H1 (cell line): ENCODE measurements around the gene PDP2. TPM values are rescaled to one million over a fixed set of nuclear protein-coding genes. Genes with fewer than 3 reads are reported as not detected.

ENCODE experiments used
- CTCF ChIA-PET: fragments of 300-600 bp; sonication (Branson Sonifier 250); formaldehyde crosslinking; loops from one replicate; lab custom pipeline; 2021; ENCODE audit not compliant: partially characterized antibody; lab: Charles Lee
- POLR2A ChIA-PET: fragments of 300-600 bp; sonication (Branson Sonifier 250); formaldehyde crosslinking; loops from one replicate; lab custom pipeline; 2021; ENCODE audit warnings: inconsistent platforms; ENCODE audit not compliant: partially characterized antibody; lab: Charles Lee
- DNase-seq, 2 experiments: peaks; one replicate each; pipeline versions ENCODE4 v3.0.0 to v3.0.0-alpha.2; 2010 to 2022; ENCODE audit warnings: low spot score in 2 of 2, low read depth in 1 of 2, mixed read lengths in 1 of 2
- FAIRE-seq: peaks from 2 replicates; lab custom pipeline; 2011; peaks lifted over from hg19 to GRCh38; lab: Jason Lieb, UNC
- H2AFZ ChIP-seq: 2 replicates; pipeline ENCODE4 v1.8.1; 2012; ENCODE audit warnings: low read length, inconsistent platforms
- H2AK5ac ChIP-seq: 2 replicates; pipeline ENCODE4 v1.6.1; 2013; ENCODE audit warnings: low read depth, low read length
- H2BK120ac ChIP-seq: replicated peaks from 2 replicates; pipeline ENCODE3; 2013; ENCODE audit warnings: low read depth, low read length, inconsistent platforms
- H2BK12ac ChIP-seq: 2 replicates; pipeline ENCODE4 v1.6.1; 2013; ENCODE audit warnings: low read depth, low read length
- H2BK15ac ChIP-seq: 2 replicates; pipeline ENCODE4 v1.6.1; 2013; ENCODE audit warnings: low read length
- H2BK20ac ChIP-seq: 2 replicates; pipeline ENCODE4 v1.6.1; 2013; ENCODE audit warnings: low read length
- H2BK5ac ChIP-seq: 2 replicates; pipeline ENCODE4 v1.6.1; 2013; ENCODE audit warnings: low read depth, low read length
- H3K14ac ChIP-seq: 2 replicates; pipeline ENCODE4 v1.6.1; 2013; ENCODE audit warnings: inconsistent platforms; ENCODE audit not compliant: insufficient read length
- H3K18ac ChIP-seq: 2 replicates; pipeline ENCODE4 v1.6.1; 2013; ENCODE audit warnings: low read length; ENCODE audit errors: extremely low read depth
- H3K23ac ChIP-seq: 2 replicates; pipeline ENCODE4 v1.6.1; 2013; ENCODE audit warnings: inconsistent platforms; ENCODE audit not compliant: insufficient read length
- H3K23me2 ChIP-seq: 2 replicates; pipeline ENCODE4 v1.6.1; 2013; ENCODE audit warnings: low read depth, low read length
- H3K27ac ChIP-seq: 2 replicates; pipeline ENCODE4 v1.6.1; 2011; ENCODE audit warnings: low read depth, low read length, inconsistent platforms
- H3K27me3 ChIP-seq, 4 experiments: replicated peaks in 1 of 4; 1 replicate in 1 of 4; 2 replicates in 3 of 4; pipeline versions ENCODE4 v1.6.1 to v1.8.1; 2011 to 2013; ENCODE audit warnings: low read length in 3 of 4, mild to moderate bottlenecking in 3 of 4, inconsistent platforms in 2 of 4, mixed read lengths in 2 of 4, moderate library complexity in 1 of 4; ENCODE audit not compliant: control insufficient read depth in 3 of 4, insufficient read depth in 3 of 4; ENCODE audit errors: extremely low read depth in 1 of 4
- H3K36me3 ChIP-seq, 4 experiments: 2 replicates each; pipeline versions ENCODE4 v1.6.1 to v1.8.1; 2011 to 2013; ENCODE audit warnings: mild to moderate bottlenecking in 4 of 4, low read length in 3 of 4, moderate library complexity in 2 of 4, control low read depth in 1 of 4, inconsistent platforms in 1 of 4; ENCODE audit not compliant: insufficient read depth in 4 of 4, control insufficient read depth in 2 of 4
- H3K4ac ChIP-seq: replicated peaks from 2 replicates; pipeline ENCODE3; 2013; ENCODE audit warnings: low read length, low read depth, mixed read lengths, inconsistent platforms; ENCODE audit not compliant: insufficient read length
- H3K4me1 ChIP-seq, 4 experiments: replicated peaks in 1 of 4; 1 replicate in 1 of 4; 2 replicates in 3 of 4; pipeline versions ENCODE4 v1.6.1 to v1.8.1; 2011 to 2013; ENCODE audit warnings: low read length in 3 of 4, inconsistent platforms in 2 of 4, mixed read lengths in 1 of 4; ENCODE audit not compliant: insufficient read depth in 4 of 4, control insufficient read depth in 3 of 4
- H3K4me2 ChIP-seq, 2 experiments: 2 replicates each; pipeline versions ENCODE4 v1.6.1 to v1.8.1; 2011 to 2013; ENCODE audit warnings: low read depth in 2 of 2, low read length in 2 of 2, control low read depth in 1 of 2, inconsistent platforms in 1 of 2, mild to moderate bottlenecking in 1 of 2; ENCODE audit not compliant: insufficient read depth in 1 of 2
- H3K4me3 ChIP-seq, 4 experiments: fragments of 200-600, 300-600 bp in 1 of 4; sonication (generic), shearing (Covaris generic), sonication (Bioruptor Twin) in 1 of 4; 2 replicates each; pipeline versions ENCODE4 v1.5.1 to v1.8.1; 2011 to 2016; ENCODE audit warnings: low read length in 4 of 4, low read depth in 3 of 4, control low read depth in 2 of 4, inconsistent platforms in 2 of 4, mild to moderate bottlenecking in 2 of 4, mixed read lengths in 1 of 4, moderate library complexity in 1 of 4; ENCODE audit not compliant: insufficient read depth in 2 of 4; ENCODE audit errors: extremely low read depth in 1 of 4
- H3K56ac ChIP-seq: replicated peaks from 2 replicates; pipeline ENCODE3; 2013; ENCODE audit warnings: low read depth, mild to moderate bottlenecking, mixed read lengths, low read length, inconsistent platforms; ENCODE audit not compliant: insufficient read length
- H3K79me1 ChIP-seq: 2 replicates; pipeline ENCODE4 v1.6.1; 2013; ENCODE audit warnings: low read depth, low read length, control low read depth
- H3K79me2 ChIP-seq, 2 experiments: 2 replicates each; pipeline versions ENCODE4 v1.6.1 to v1.8.1; 2012 to 2013; ENCODE audit warnings: low read length in 2 of 2, mild to moderate bottlenecking in 2 of 2, inconsistent platforms in 1 of 2; ENCODE audit not compliant: insufficient read depth in 2 of 2, control insufficient read depth in 1 of 2
- H3K9ac ChIP-seq, 4 experiments: replicated peaks in 1 of 4; 1 replicate in 1 of 4; 2 replicates in 3 of 4; pipeline versions ENCODE4 v1.6.1 to v1.8.1; 2011 to 2013; ENCODE audit warnings: low read depth in 3 of 4, low read length in 3 of 4, control low read depth in 2 of 4, mild to moderate bottlenecking in 2 of 4, moderate library complexity in 2 of 4, inconsistent platforms in 1 of 4; ENCODE audit errors: extremely low read depth in 1 of 4
- H3K9me3 ChIP-seq, 2 experiments: 2 replicates each; pipeline versions ENCODE4 v1.6.1 to v1.8.1; 2012 to 2013; ENCODE audit warnings: mild to moderate bottlenecking in 2 of 2, moderate library complexity in 2 of 2, control low read depth in 1 of 2, inconsistent platforms in 1 of 2, low read depth in 1 of 2, low read length in 1 of 2, mixed read lengths in 1 of 2; ENCODE audit not compliant: insufficient read depth in 2 of 2
- H4K20me1 ChIP-seq, 2 experiments: replicated peaks in 1 of 2; 2 replicates each; pipeline versions ENCODE3 to v1.8.1; 2011 to 2013; ENCODE audit warnings: inconsistent platforms in 2 of 2, low read length in 2 of 2, mild to moderate bottlenecking in 1 of 2; ENCODE audit not compliant: insufficient read depth in 2 of 2, control insufficient read depth in 1 of 2
- H4K5ac ChIP-seq: 2 replicates; pipeline ENCODE4 v1.6.1; 2013; ENCODE audit warnings: low read length, low read depth, mixed read lengths, inconsistent platforms; ENCODE audit not compliant: insufficient read length
- H4K8ac ChIP-seq: 2 replicates; pipeline ENCODE4 v1.8.0; 2013; ENCODE audit warnings: mild to moderate bottlenecking, moderate library complexity, low read length, inconsistent platforms; ENCODE audit not compliant: insufficient read depth; ENCODE audit errors: extremely low read depth
- H4K91ac ChIP-seq: replicated peaks from 2 replicates; pipeline ENCODE3; 2013; ENCODE audit warnings: low read length, mixed read lengths, inconsistent platforms; ENCODE audit not compliant: insufficient read length
- WGBS, 2 experiments: shearing (Covaris generic) in 1 of 2; methylation state at CpG; one replicate each; pipeline versions ENCODE4 v1.1.6 to v1.1.7; 2013 to 2015; ENCODE audit warnings: low lambda C conversion rate in 2 of 2, mixed read lengths in 2 of 2, inconsistent platforms in 1 of 2, low coverage in 1 of 2, missing lambda C conversion rate in 1 of 2; ENCODE audit not compliant: insufficient replicate concordance in 2 of 2, insufficient coverage in 1 of 2, insufficient read length in 1 of 2; ENCODE audit errors: extremely low coverage in 1 of 2, missing lambda C conversion rate in 1 of 2; 5-methylcytosine and 5-hydroxymethylcytosine counted together
- polyA plus RNA-seq, 7 experiments: library from polyadenylated mRNA; depleted of rRNA in 3 of 7; stranded (reverse) in 5 of 7; unstranded in 2 of 7; fragments of >200 nt in 5 of 7; fragments of 200-250 nt in 2 of 7; gene quantifications; 1 replicate in 5 of 7; 2 replicates in 1 of 7; 4 replicates in 1 of 7; pipeline versions ENCODE4 v1.2.1 to v1.2.3, GENCODE V29; 2011 to 2013; ENCODE audit warnings: missing spikeins in 2 of 7, mixed read lengths in 2 of 7
- total RNA-seq: library from RNA; stranded (reverse); fragmentation: NEBNext Ultra II Directional; extraction: Animal tissue kit (Norgen Biotek cat#: 25700); gene quantifications from 2 replicates; pipeline ENCODE4 v1.2.1, GENCODE V29; 2021

The PDP2 gene
- total and polyA plus RNA-seq, 2 of the 8 experiments (the other 6 are each of a cell fraction or from before 2014, with no cell fraction given): 11.7 to 36.5 TPM

DNA sequence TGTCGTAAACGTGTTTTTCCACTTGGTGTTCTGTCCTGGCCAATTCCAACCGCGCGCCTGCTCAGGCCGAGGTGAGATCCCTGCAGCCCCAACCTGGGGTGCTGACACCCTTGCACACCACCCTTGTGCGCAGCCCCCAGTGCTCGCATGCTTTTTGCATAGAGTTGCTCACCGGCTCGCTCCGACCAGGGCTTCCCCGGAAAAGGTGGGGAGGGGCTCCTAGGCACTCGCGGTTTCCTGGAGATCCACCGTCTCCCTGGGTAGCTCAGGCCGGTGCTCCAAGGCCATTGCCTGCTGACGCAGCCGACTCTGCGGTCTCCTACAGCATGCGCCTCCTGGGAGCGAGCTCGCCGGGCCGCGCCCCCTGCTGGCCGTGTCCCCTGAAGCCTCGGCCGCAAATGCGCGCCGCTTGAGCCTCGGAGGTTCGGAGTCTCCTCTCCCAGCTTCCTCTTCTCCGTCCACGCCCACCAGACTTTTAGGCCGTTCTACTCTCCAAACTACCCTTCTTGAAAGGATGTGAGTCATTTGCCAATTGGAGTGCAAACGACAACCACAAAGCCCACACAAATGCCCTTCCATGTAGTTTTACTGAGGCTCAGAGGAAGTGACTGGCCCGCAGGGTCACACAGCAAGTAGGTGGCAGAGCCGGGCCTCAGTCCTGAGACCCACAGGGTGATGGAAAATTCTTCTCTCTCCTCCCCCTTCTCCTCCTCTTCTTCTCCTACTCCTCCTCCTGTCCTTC lies 7.2 kb upstream of the PDP2 start:
- peak overlapping the region; percentile 17 to 64 (median 48); a peak in 7 of 8 replicates for H3K4me3 ChIP-seq
- peak; percentile 32 for FAIRE-seq
- 9% methylated on average over 39 of the region's 39 CpGs; no CpG with 5 or more reads in 1 of the 2 experiments for WGBS, 2 experiments

More for the DNA sequence above, 7.2 kb upstream of the PDP2 start:
- Histone ChIP-seq H3K23me2 (no peaks in the 10 kb centered on the region), H3K23ac (no peak overlapping the region), H2BK20ac (no peak overlapping the region; the same call in 1 of the 2 replicates), H4K8ac (peak overlapping the region; percentile 86; the same call in 1 of the 2 replicates), H3K27ac (peak overlapping the region; percentile 52; the same call in 1 of the 2 replicates), H3K56ac (no peak overlapping the region), H4K91ac (peak overlapping the region; percentile 45), H3K14ac (no peak overlapping the region), H2BK15ac (peak overlapping the region; percentile 98; the same call in 1 of the 2 replicates), H3K9me3 (no peaks in the 10 kb centered on the region), H3K79me1 (no peaks in the 10 kb centered on the region), H2AFZ (peak overlapping the region; percentile 96), H4K20me1 (no peaks in the 10 kb centered on the region), H3K9ac (peak overlapping the region in 1 of 4 experiments; percentile 49; a peak in 2 of 7 replicates), H2BK120ac (no peak overlapping the region), H2BK12ac (peak overlapping the region; percentile 91; the same call in 1 of the 2 replicates), H3K18ac (peak overlapping the region; percentile 60), H3K4me1 (peaks cover 0 to 6% (median 2%) of the 10 kb centered on the region in 4 experiments; a peak in 4 of 7 replicates), H2AK5ac (no peak overlapping the region), H3K4ac (no peak overlapping the region), H2BK5ac (peak overlapping the region; percentile 86; the same call in 1 of the 2 replicates), H4K5ac (no peak overlapping the region), H3K36me3 (no peaks in the 10 kb centered on the region), H3K79me2 (no peaks in the 10 kb centered on the region), H3K27me3 (no peaks in the 10 kb centered on the region; a peak in 1 of 7 replicates), H3K4me2 (peak overlapping the region; percentile 15 to 88)
- peak; percentile 86 to 92 for DNase-seq
- POLR2A ChIA-PET: interaction anchor here (0.7 to 1.6 kb wide), 5 partner anchors 9 to 121 kb away, joined by 3 to 7 read pairs (median 3); partner anchors contain the start of gene DYNC1LI2
- CTCF ChIA-PET: interaction anchor here (0.6 to 1.7 kb wide), 18 partner anchors 9 to 468 kb away, joined by 3 to 14 read pairs (median 4); partner anchors contain the start of gene CIAO2B
